Liver (tissue), 9 donors: Measurements from ENCODE around the gene CHRDL2. TPM values are rescaled to one million over a fixed set of nuclear protein-coding genes. Genes with fewer than 3 reads are reported as not detected.

ENCODE experiments used
- DNase-seq: peaks from one replicate; pipeline ENCODE4 v3.0.0-alpha.2; 2017; ENCODE audit warnings: low spot score
- H3K27ac ChIP-seq, 2 donors: one replicate each; pipeline ENCODE4 v1.7.0; 2013; ENCODE audit warnings: inconsistent platforms in 2 of 2, low read length in 2 of 2, control low read depth in 1 of 2, low read depth in 1 of 2, mild to moderate bottlenecking in 1 of 2
- H3K27me3 ChIP-seq, 4 donors: one replicate each; pipeline versions ENCODE4 v1.6.1 to v1.7.0; 2013; ENCODE audit warnings: low read length in 3 of 4, inconsistent platforms in 1 of 4, mild to moderate bottlenecking in 1 of 4, moderate library complexity in 1 of 4; ENCODE audit not compliant: control insufficient read depth in 4 of 4, insufficient read depth in 4 of 4
- H3K36me3 ChIP-seq, 4 donors: one replicate each; pipeline versions ENCODE4 v1.6.1 to v1.7.0; 2013; ENCODE audit warnings: low read length in 3 of 4, mild to moderate bottlenecking in 3 of 4, low read depth in 1 of 4, moderate library complexity in 1 of 4; ENCODE audit not compliant: control insufficient read depth in 4 of 4, insufficient read depth in 3 of 4
- H3K4me1 ChIP-seq, 4 donors: one replicate each; pipeline versions ENCODE4 v1.6.1 to v1.7.0; 2013; ENCODE audit warnings: low read length in 3 of 4, mild to moderate bottlenecking in 3 of 4, moderate library complexity in 1 of 4; ENCODE audit not compliant: control insufficient read depth in 4 of 4, insufficient read depth in 4 of 4
- H3K4me3 ChIP-seq, 3 donors: one replicate each; pipeline versions ENCODE4 v1.6.1 to v1.7.0; 2013; ENCODE audit warnings: low read length in 3 of 3, control low read depth in 1 of 3, low read depth in 1 of 3, mild to moderate bottlenecking in 1 of 3
- H3K9ac ChIP-seq, 2 donors: one replicate each; pipeline ENCODE4 v1.7.0; 2013; ENCODE audit warnings: low read length in 2 of 2, mild to moderate bottlenecking in 2 of 2, moderate library complexity in 2 of 2, control low read depth in 1 of 2, low read depth in 1 of 2
- H3K9me3 ChIP-seq, 4 donors: one replicate each; pipeline versions ENCODE4 v1.6.1 to v1.7.0; 2013; ENCODE audit warnings: low read length in 3 of 4; ENCODE audit not compliant: control insufficient read depth in 4 of 4
- EGR1 ChIP-seq, 2 donors: IDR thresholded peaks; 2 replicates each; pipeline ENCODE4 v1.6.1; 2016 to 2018; ENCODE audit warnings: antibody characterized with exemption in 2 of 2, low read depth in 2 of 2
- FOXA2 ChIP-seq: IDR thresholded peaks from 2 replicates; pipeline ENCODE4 v1.6.1; 2016; ENCODE audit warnings: antibody characterized with exemption
- GABPA ChIP-seq, 2 donors: IDR thresholded peaks in 1 of 2; conservative IDR thresholded peaks in 1 of 2; 2 replicates each; pipeline ENCODE4 v1.6.1; 2016; ENCODE audit warnings: antibody characterized with exemption in 2 of 2, mild to moderate bottlenecking in 1 of 2, moderate library complexity in 1 of 2
- HNF4A ChIP-seq, 2 donors: conservative IDR thresholded peaks; 2 replicates each; pipeline ENCODE4 v1.6.1; 2016; ENCODE audit warnings: antibody characterized with exemption in 2 of 2, mild to moderate bottlenecking in 2 of 2
- HNF4G ChIP-seq: IDR thresholded peaks from 2 replicates; pipeline ENCODE4 v1.6.1; 2016; ENCODE audit warnings: antibody characterized with exemption
- RXRA ChIP-seq, 2 donors: IDR thresholded peaks; 2 replicates each; pipeline ENCODE4 v1.6.1; 2017 to 2018; ENCODE audit warnings: antibody characterized with exemption in 2 of 2, mild to moderate bottlenecking in 1 of 2
- SP1 ChIP-seq: IDR thresholded peaks from 2 replicates; pipeline ENCODE4 v1.6.1; 2018; ENCODE audit warnings: antibody characterized with exemption, mild to moderate bottlenecking
- TAF1 ChIP-seq: conservative IDR thresholded peaks from 2 replicates; pipeline ENCODE4 v1.6.1; 2016; ENCODE audit warnings: antibody characterized with exemption, mild to moderate bottlenecking
- YY1 ChIP-seq: IDR thresholded peaks from 2 replicates; pipeline ENCODE4 v1.6.1; 2016; ENCODE audit warnings: antibody characterized with exemption, mild to moderate bottlenecking
- WGBS: extraction: QIAGEN DNeasy Blood & Tissue Kit; methylation state at CpG from one replicate; pipeline ENCODE4 v1.1.7; 2013; 5-methylcytosine and 5-hydroxymethylcytosine counted together
- polyA plus RNA-seq, 2 donors: library from polyadenylated mRNA; stranded (reverse) in 1 of 2; unstranded in 1 of 2; fragments of 200-250 nt in 1 of 2; fragments of >200 nt in 1 of 2; fragmentation: Nextera tagmentation in 1 of 2; extraction: Ambion mirVana in 1 of 2; gene quantifications; one replicate each; pipeline versions ENCODE4 v1.2.1 to v1.2.3, GENCODE V29; 2013 to 2015
- total RNA-seq, 2 donors: library from RNA; depleted of rRNA; stranded (reverse); fragments of >200 nt; gene quantifications; one replicate each; pipeline ENCODE4 v1.2.3, GENCODE V29; 2014
- TF ChIP-seq, protein P1 (sequence below): IDR thresholded peaks from 2 replicates; pipeline ENCODE4 v1.6.1; 2016; ENCODE audit warnings: antibody characterized with exemption, mild to moderate bottlenecking
- TF ChIP-seq, protein P2 (sequence below): fragments of 150-350 bp; IDR thresholded peaks from 2 replicates; pipeline ENCODE4 v1.5.1; 2017; ENCODE audit warnings: improper control_type of control experiment, low read depth, low read length; ENCODE audit not compliant: missing input control
- TF ChIP-seq, protein P3 (sequence below): IDR thresholded peaks from 2 replicates; pipeline ENCODE4 v1.6.1; 2016; ENCODE audit warnings: antibody characterized with exemption
- donor health status: healthy.
- donor health status: healthy.
- donor health status: healthy.
- donor health status: healthy.
- donor health status: healthy.

CHRDL2 gene
- total and polyA plus RNA-seq, 4 donors: 1.8 to 19.0 (median 15.8) TPM; not detected in 1

DNA sequence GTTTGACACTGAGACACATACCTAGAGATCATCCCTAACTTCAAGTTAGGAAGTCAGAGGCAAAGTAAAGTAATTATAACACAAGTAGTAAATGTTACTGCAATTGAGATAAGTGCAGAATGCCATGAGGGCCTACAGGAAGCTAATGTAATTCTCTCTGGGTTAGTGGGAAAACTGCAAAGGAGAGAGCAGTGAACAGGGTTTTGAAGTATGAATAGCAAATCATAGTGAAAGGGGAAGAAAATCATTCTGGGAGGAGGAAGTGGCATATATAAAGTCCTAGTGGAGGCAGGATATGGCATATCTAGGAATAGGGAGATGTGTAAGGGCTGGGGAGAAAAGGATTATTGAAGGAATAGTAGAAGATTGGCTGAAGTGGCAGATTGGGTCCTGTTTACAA, 45.3 kb upstream of the CHRDL2 start:
- Histone ChIP-seq H3K36me3 (peaks cover 0 to 2% (median 0%) of the 10 kb centered on the region in 4 donors), H3K4me3 (no peak overlapping the region), H3K4me1 (peaks cover 0 to 4% (median 2%) of the 10 kb centered on the region in 4 donors), H3K27ac (no peak overlapping the region), H3K27me3 (no peaks in the 10 kb centered on the region), H3K9me3 (no peaks in the 10 kb centered on the region), H3K9ac (no peak overlapping the region)
- TF ChIP-seq HNF4A (conservative IDR thresholded peaks at IDR 0.05) (no peak), HNF4G (no peak), SP1 (no peak), RXRA (IDR thresholded peaks at IDR 0.05) (no peak), EGR1 (IDR thresholded peaks at IDR 0.05; ENCODE audit: low read depth in 2 of 2) (no peak)
- DNase-seq: no peak

DNA sequence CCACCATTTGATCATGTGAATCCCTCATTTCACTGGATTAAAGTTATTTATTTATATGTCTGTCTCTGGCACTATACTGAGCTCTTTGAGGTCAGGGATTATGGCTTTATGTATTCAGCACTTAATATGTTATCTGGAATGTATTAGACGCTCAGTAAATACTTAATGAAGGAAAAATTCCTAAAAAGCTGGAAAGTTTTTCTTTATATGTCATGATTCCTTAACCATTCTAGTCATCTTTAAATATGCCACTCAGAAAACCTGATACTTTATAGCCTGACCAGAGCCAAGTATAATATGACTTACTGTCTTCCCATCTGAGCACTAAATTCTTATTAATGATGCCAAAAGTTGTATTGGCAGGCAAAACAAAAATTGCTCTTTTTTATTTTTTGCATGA, 44.5 kb upstream of the CHRDL2 start:
- no peak for TF ChIP-seq GABPA (IDR thresholded peaks at IDR 0.05 in 1 of 2, conservative IDR thresholded peaks at IDR 0.05 in 1 of 2)
- TF ChIP-seq, protein P1, sequence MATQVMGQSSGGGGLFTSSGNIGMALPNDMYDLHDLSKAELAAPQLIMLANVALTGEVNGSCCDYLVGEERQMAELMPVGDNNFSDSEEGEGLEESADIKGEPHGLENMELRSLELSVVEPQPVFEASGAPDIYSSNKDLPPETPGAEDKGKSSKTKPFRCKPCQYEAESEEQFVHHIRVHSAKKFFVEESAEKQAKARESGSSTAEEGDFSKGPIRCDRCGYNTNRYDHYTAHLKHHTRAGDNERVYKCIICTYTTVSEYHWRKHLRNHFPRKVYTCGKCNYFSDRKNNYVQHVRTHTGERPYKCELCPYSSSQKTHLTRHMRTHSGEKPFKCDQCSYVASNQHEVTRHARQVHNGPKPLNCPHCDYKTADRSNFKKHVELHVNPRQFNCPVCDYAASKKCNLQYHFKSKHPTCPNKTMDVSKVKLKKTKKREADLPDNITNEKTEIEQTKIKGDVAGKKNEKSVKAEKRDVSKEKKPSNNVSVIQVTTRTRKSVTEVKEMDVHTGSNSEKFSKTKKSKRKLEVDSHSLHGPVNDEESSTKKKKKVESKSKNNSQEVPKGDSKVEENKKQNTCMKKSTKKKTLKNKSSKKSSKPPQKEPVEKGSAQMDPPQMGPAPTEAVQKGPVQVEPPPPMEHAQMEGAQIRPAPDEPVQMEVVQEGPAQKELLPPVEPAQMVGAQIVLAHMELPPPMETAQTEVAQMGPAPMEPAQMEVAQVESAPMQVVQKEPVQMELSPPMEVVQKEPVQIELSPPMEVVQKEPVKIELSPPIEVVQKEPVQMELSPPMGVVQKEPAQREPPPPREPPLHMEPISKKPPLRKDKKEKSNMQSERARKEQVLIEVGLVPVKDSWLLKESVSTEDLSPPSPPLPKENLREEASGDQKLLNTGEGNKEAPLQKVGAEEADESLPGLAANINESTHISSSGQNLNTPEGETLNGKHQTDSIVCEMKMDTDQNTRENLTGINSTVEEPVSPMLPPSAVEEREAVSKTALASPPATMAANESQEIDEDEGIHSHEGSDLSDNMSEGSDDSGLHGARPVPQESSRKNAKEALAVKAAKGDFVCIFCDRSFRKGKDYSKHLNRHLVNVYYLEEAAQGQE: no peak
- TF ChIP-seq RXRA (IDR thresholded peaks at IDR 0.05): no peak
- Histone ChIP-seq H3K4me1 (peaks cover 0 to 4% (median 2%) of the 10 kb centered on the region in 4 donors), H3K9me3 (no peaks in the 10 kb centered on the region), H3K36me3 (peaks cover 0 to 2% (median 0%) of the 10 kb centered on the region in 4 donors), H3K27me3 (no peaks in the 10 kb centered on the region), H3K4me3 (no peak overlapping the region), H3K27ac (no peak overlapping the region), H3K9ac (no peak overlapping the region)
- no peak for DNase-seq
- WGBS: 89% methylated on average over 1 of the region's 1 CpG

DNA sequence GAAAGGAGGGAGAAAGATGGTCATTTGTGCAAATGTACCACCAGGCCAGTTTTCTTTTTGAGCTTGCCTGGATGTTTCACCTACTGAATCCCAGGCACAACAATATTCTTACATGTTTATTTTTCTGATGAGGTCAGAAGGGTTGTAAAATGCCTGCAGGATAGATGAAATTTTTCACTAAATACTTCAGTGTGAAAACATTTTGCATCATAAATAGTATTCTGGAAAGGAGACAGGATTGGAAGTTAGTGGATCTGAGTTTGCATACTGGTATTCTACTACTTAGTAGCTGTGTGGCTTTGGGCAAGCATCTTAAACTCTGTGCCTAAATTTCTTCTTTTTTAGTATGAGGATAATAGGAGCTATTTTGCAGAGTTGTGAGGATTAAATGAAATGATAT, 42.2 kb upstream of the CHRDL2 start:
- TF ChIP-seq GABPA (IDR thresholded peaks at IDR 0.05 in 1 of 2, conservative IDR thresholded peaks at IDR 0.05 in 1 of 2): no peak
- TF ChIP-seq RXRA (IDR thresholded peaks at IDR 0.05): no peak
- TF ChIP-seq, protein P1: no peak
- TF ChIP-seq, protein P2, sequence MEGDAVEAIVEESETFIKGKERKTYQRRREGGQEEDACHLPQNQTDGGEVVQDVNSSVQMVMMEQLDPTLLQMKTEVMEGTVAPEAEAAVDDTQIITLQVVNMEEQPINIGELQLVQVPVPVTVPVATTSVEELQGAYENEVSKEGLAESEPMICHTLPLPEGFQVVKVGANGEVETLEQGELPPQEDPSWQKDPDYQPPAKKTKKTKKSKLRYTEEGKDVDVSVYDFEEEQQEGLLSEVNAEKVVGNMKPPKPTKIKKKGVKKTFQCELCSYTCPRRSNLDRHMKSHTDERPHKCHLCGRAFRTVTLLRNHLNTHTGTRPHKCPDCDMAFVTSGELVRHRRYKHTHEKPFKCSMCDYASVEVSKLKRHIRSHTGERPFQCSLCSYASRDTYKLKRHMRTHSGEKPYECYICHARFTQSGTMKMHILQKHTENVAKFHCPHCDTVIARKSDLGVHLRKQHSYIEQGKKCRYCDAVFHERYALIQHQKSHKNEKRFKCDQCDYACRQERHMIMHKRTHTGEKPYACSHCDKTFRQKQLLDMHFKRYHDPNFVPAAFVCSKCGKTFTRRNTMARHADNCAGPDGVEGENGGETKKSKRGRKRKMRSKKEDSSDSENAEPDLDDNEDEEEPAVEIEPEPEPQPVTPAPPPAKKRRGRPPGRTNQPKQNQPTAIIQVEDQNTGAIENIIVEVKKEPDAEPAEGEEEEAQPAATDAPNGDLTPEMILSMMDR: no peak
- TF ChIP-seq FOXA2: no peak
- TF ChIP-seq TAF1: peak; percentile 20
- TF ChIP-seq, protein P3, sequence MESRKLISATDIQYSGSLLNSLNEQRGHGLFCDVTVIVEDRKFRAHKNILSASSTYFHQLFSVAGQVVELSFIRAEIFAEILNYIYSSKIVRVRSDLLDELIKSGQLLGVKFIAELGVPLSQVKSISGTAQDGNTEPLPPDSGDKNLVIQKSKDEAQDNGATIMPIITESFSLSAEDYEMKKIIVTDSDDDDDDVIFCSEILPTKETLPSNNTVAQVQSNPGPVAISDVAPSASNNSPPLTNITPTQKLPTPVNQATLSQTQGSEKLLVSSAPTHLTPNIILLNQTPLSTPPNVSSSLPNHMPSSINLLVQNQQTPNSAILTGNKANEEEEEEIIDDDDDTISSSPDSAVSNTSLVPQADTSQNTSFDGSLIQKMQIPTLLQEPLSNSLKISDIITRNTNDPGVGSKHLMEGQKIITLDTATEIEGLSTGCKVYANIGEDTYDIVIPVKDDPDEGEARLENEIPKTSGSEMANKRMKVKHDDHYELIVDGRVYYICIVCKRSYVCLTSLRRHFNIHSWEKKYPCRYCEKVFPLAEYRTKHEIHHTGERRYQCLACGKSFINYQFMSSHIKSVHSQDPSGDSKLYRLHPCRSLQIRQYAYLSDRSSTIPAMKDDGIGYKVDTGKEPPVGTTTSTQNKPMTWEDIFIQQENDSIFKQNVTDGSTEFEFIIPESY: no peak
- no peak for TF ChIP-seq YY1
- no peak for DNase-seq
- H3K4me1 ChIP-seq: peaks cover 0 to 3% (median 1%) of the 10 kb centered on the region in 4 donors

More for the DNA sequence above, 42.2 kb upstream of the CHRDL2 start:
- H3K27ac ChIP-seq: no peak overlapping the region
- no peak overlapping the region for H3K4me3 ChIP-seq
- no peak overlapping the region for H3K9ac ChIP-seq
- peaks cover 0 to 2% (median 0%) of the 10 kb centered on the region in 4 donors for H3K36me3 ChIP-seq
- H3K9me3 ChIP-seq: no peaks in the 10 kb centered on the region
- H3K27me3 ChIP-seq: no peaks in the 10 kb centered on the region
